HepG2 (cell line): ENCODE measurements around the gene EFS. TPM values are rescaled to one million over a fixed set of nuclear protein-coding genes. Genes with fewer than 3 reads are reported as not detected.

Experiments used
- ARNT ChIP-seq: fragments of 450-650 bp; IDR thresholded peaks from 2 replicates; pipeline ENCODE4 v1.6.1; 2017
- ATF3 ChIP-seq: sonication (generic); formaldehyde crosslinking; IDR thresholded peaks from 2 replicates; pipeline ENCODE4 v1.4.0; 2020; ENCODE audit warnings: missing genetic modification reagents
- BATF2 ChIP-seq: sonication (generic); formaldehyde crosslinking; IDR thresholded peaks from 2 replicates; pipeline ENCODE4 v1.8.0; 2022; ENCODE audit warnings: mild to moderate bottlenecking, missing genetic modification reagents, moderate library complexity
- BORCS8-MEF2B ChIP-seq: sonication (generic); formaldehyde crosslinking; IDR thresholded peaks from 2 replicates; pipeline ENCODE4 v1.8.0; 2022; ENCODE audit warnings: mild to moderate bottlenecking, missing genetic modification reagents
- CEBPB ChIP-seq: IDR thresholded peaks from 2 replicates; pipeline ENCODE4 v1.6.1; 2011; ENCODE audit warnings: low read depth, low read length, improper control_type of control experiment, borderline replicate concordance
- CEBPG ChIP-seq: IDR thresholded peaks from 2 replicates; pipeline ENCODE4 v1.6.1; 2016
- EED ChIP-seq: sonication (generic); formaldehyde crosslinking; IDR thresholded peaks from 2 replicates; pipeline ENCODE4 v1.5.0; 2020; ENCODE audit warnings: mild to moderate bottlenecking, missing genetic modification reagents
- KDM3A ChIP-seq: IDR thresholded peaks from 2 replicates; pipeline ENCODE4 v1.6.1; 2018; ENCODE audit warnings: low read depth, missing compliant biosample characterization
- MXI1 ChIP-seq: IDR thresholded peaks from 3 replicates; pipeline ENCODE4 v1.6.1; 2012; ENCODE audit warnings: low read depth, low read length, inconsistent platforms, borderline replicate concordance
- NFKBIZ ChIP-seq: IDR thresholded peaks from 2 replicates; pipeline ENCODE4 v1.6.1; 2018; ENCODE audit warnings: missing genetic modification reagents, missing compliant biosample characterization
- NFRKB ChIP-seq: fragments of 450-650 bp; IDR thresholded peaks from 2 replicates; pipeline ENCODE4 v1.6.1; 2017
- POLR2AphosphoS5 ChIP-seq: IDR thresholded peaks from 2 replicates; pipeline ENCODE4 v1.6.1; 2012; ENCODE audit warnings: low read depth, low read length
- RFX1 ChIP-seq: fragments of 450-650 bp; IDR thresholded peaks from 2 replicates; pipeline ENCODE4 v1.6.1; 2017
- SAP130 ChIP-seq: IDR thresholded peaks from 2 replicates; pipeline ENCODE4 v1.6.1; 2016; ENCODE audit warnings: low read depth
- SIN3B ChIP-seq: fragments of 150-350 bp; IDR thresholded peaks from 2 replicates; pipeline ENCODE4 v1.6.1; 2014; ENCODE audit warnings: low read length
- SP5 ChIP-seq: IDR thresholded peaks from 2 replicates; pipeline ENCODE4 v1.6.1; 2016; ENCODE audit warnings: low read depth, borderline replicate concordance
- TEAD2 ChIP-seq: sonication (generic); formaldehyde crosslinking; IDR thresholded peaks from 2 replicates; pipeline ENCODE4 v1.9.0; 2021; ENCODE audit warnings: missing genetic modification reagents
- U2AF2 ChIP-seq: fragments of 200-400 bp; formaldehyde crosslinking; IDR thresholded peaks from 2 replicates; pipeline ENCODE4 v1.6.1; 2017; ENCODE audit warnings: low read depth, mild to moderate bottlenecking, low read length
- XBP1 ChIP-seq: sonication (generic); formaldehyde crosslinking; IDR thresholded peaks from 2 replicates; pipeline ENCODE4 v1.5.0; 2020; ENCODE audit warnings: missing genetic modification reagents
- ZMYM4 ChIP-seq: sonication (generic); formaldehyde crosslinking; IDR thresholded peaks from 2 replicates; pipeline ENCODE4 v1.8.1; 2023; ENCODE audit warnings: mild to moderate bottlenecking, missing genetic modification reagents
- ZNF12 ChIP-seq: sonication (generic); formaldehyde crosslinking; IDR thresholded peaks from 2 replicates; pipeline ENCODE4 v1.5.0; 2020; ENCODE audit warnings: missing genetic modification reagents
- ZNF232 ChIP-seq: sonication (generic); formaldehyde crosslinking; IDR thresholded peaks from 2 replicates; pipeline ENCODE4 v1.4.0; 2020; ENCODE audit warnings: missing genetic modification reagents, borderline replicate concordance
- ZNF292 ChIP-seq: sonication (generic); formaldehyde crosslinking; IDR thresholded peaks from 2 replicates; pipeline ENCODE4 v1.8.1; 2022; ENCODE audit warnings: mild to moderate bottlenecking, low read depth, missing genetic modification reagents, borderline replicate concordance
- ZNF329 ChIP-seq: sonication (generic); formaldehyde crosslinking; IDR thresholded peaks from 2 replicates; pipeline ENCODE4 v1.9.0; 2021; ENCODE audit warnings: low read depth, mild to moderate bottlenecking, missing genetic modification reagents
- ZNF331 ChIP-seq: sonication (generic); formaldehyde crosslinking; IDR thresholded peaks from 2 replicates; pipeline ENCODE4 v1.4.0; 2020; ENCODE audit warnings: missing genetic modification reagents
- ZNF441 ChIP-seq: sonication (generic); formaldehyde crosslinking; IDR thresholded peaks from 2 replicates; pipeline ENCODE4 v1.7.0; 2021; ENCODE audit warnings: missing genetic modification reagents, borderline replicate concordance
- ZNF496 ChIP-seq: sonication (generic); formaldehyde crosslinking; IDR thresholded peaks from 2 replicates; pipeline ENCODE4 v1.8.1; 2023; ENCODE audit warnings: mild to moderate bottlenecking, moderate library complexity, missing genetic modification reagents; ENCODE audit not compliant: insufficient replicate concordance
- ZNF629 ChIP-seq: sonication (generic); formaldehyde crosslinking; conservative IDR thresholded peaks from 2 replicates; pipeline ENCODE4 v1.5.0; 2020; ENCODE audit warnings: missing genetic modification reagents
- ZNF749 ChIP-seq: sonication (generic); formaldehyde crosslinking; IDR thresholded peaks from 2 replicates; pipeline ENCODE4 v1.8.0; 2022; ENCODE audit warnings: mild to moderate bottlenecking, missing genetic modification reagents, moderate library complexity, borderline replicate concordance
- ZNF879 ChIP-seq: sonication (generic); formaldehyde crosslinking; IDR thresholded peaks from 2 replicates; pipeline ENCODE4 v1.8.1; 2023; ENCODE audit warnings: missing genetic modification reagents
- ZSCAN20 ChIP-seq: sonication (generic); formaldehyde crosslinking; IDR thresholded peaks from 2 replicates; pipeline ENCODE4 v1.4.0; 2020; ENCODE audit warnings: missing genetic modification reagents, mild to moderate bottlenecking, borderline replicate concordance
- polyA plus RNA-seq, 8 experiments: library from polyadenylated mRNA; depleted of rRNA in 3 of 8; stranded (reverse) in 7 of 8; unstranded in 1 of 8; fragments of >200 nt; fragmentation: Illumina TruSeq in 4 of 8; extraction: Trizol in 4 of 8; gene quantifications; 2 replicates each; pipeline versions ENCODE4 v1.2.1 to v1.2.3, GENCODE V29; 2011 to 2016; ENCODE audit warnings: low read depth in 4 of 8, missing spikeins in 1 of 8, mixed read lengths in 1 of 8; ENCODE audit not compliant: insufficient read depth in 1 of 8
- total RNA-seq, 5 experiments: library from RNA; depleted of rRNA; stranded (reverse); fragments of >200 nt; fragmentation: Illumina TruSeq; extraction: Trizol; gene quantifications; 2 replicates each; pipeline ENCODE4 v1.2.3, GENCODE V29; 2016; ENCODE audit warnings: low read depth in 1 of 5
- TF ChIP-seq, protein P1 (sequence below): sonication (generic); formaldehyde crosslinking; IDR thresholded peaks from 2 replicates; pipeline ENCODE4 v1.5.1; 2020; ENCODE audit warnings: missing genetic modification reagents, mild to moderate bottlenecking, borderline replicate concordance

Gene EFS
- total and polyA plus RNA-seq, 2 of the 13 experiments (the other 11 are each of a cell fraction or from before 2014, with no cell fraction given) = not detected

DNA sequence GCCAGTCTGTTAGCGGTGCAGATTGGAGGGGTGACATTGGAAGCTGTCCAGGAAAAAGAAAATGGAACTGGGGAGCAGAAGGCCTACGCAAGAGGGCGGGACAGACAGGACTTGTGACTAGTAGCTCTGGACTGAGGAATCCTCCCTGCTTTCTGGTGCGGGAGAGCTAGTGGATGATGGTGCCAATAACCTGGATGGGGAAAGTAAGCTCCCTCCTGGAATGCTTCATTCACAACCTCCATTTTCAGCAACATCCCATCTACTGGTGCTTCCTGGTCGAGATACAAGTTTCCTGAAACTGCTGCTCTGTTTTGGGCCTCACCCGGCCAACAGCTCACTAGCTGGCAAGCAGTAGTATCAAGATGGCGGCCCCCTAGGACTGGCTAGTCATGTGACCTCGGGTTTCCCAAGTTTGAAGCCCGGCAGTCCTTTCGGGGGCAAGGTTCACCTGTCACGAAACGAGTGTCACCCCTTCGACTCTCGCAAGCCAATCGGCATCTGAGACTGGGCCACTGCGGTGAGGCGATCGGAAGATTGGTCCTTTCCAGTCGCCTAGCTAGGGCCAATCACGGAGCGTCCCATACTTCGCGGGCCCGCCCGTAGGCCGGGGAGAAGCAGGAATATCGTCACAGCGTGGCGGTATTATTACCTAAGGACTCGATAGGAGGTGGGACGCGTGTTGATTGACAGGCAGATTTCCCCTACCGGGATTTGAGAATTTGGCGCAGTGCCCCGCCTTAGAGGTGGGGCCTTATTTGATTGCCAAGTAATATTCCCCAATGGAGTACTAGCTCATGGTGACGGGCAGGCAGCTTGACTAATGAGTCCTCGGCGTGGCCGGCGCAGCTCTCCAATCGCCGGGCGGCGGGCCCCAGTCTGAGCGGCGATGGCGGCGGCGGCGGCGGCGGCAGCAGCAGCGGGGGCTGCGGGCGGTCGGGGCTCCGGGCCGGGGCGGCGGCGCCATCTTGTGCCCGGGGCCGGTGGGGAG, 44.1 kb downstream of the EFS start, which contains the start of gene PABPN1 (continued):
- TF ChIP-seq MXI1 = peak; percentile 91; the same call in 2 of the 3 replicates
- TF ChIP-seq ZNF331 (CRISPR knock-in tag) = peak; percentile 90
- peak; percentile 92 for TF ChIP-seq ZNF749 (CRISPR knock-in tag)
- TF ChIP-seq BATF2 (CRISPR knock-in tag) = peak; percentile 91; the same call in 1 of the 2 replicates
- peak; percentile 99 for TF ChIP-seq KDM3A
- TF ChIP-seq XBP1 = peak; percentile 81
- peak; percentile 80; the same call in 1 of the 2 replicates for TF ChIP-seq RFX1
- TF ChIP-seq EED = peak; percentile 83; the same call in 1 of the 2 replicates
- TF ChIP-seq ZNF441 (CRISPR knock-in tag) = peak; percentile 94
- TF ChIP-seq BORCS8-MEF2B (CRISPR knock-in tag) = peak; percentile 88
- peak; percentile 85; the same call in 1 of the 2 replicates for TF ChIP-seq NFKBIZ (CRISPR knock-in tag)
- TF ChIP-seq ZNF496 (CRISPR knock-in tag) = no peak
- TF ChIP-seq, protein P1, sequence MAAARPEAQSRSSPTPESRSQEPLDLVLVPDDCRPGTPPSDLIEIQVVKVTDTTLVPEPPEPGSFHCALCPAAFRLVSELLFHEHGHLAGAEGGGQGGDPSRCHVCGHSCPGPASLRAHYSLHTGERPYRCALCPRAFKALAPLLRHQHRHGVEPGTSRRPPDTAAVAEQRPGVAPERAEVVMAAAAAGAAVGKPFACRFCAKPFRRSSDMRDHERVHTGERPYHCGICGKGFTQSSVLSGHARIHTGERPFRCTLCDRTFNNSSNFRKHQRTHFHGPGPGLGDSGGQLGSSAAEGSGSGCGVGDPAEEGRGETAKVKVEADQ = peak; percentile 99
- 0 out of 2 replicates have a peak, but pooled peaks have one; percentile 35 for TF ChIP-seq ATF3 (CRISPR knock-in tag)
- TF ChIP-seq CEBPB = peak; percentile 88
- TF ChIP-seq CEBPG (CRISPR knock-in tag) = peak; percentile 83
- TF ChIP-seq NFRKB = peak; percentile 97
- no peak for TF ChIP-seq TEAD2 (CRISPR knock-in tag)
- peak; percentile 78 for TF ChIP-seq ZNF629 (CRISPR knock-in tag)
- TF ChIP-seq ZNF292 = 0 out of 2 replicates have a peak, but pooled peaks have one; percentile 76
- peak; percentile 49; the same call in 1 of the 2 replicates for TF ChIP-seq ZSCAN20 (CRISPR knock-in tag)
- peak; percentile 90 for TF ChIP-seq POLR2AphosphoS5
- TF ChIP-seq U2AF2 = no peak; the same call in 1 of the 2 replicates
- TF ChIP-seq SP5 (CRISPR knock-in tag) = peak; percentile 95
- peak; percentile 87 for TF ChIP-seq ZNF12 (CRISPR knock-in tag)
- TF ChIP-seq ARNT = no peak
- TF ChIP-seq SAP130 (CRISPR knock-in tag) = peak; percentile 98
- TF ChIP-seq ZNF329 (CRISPR knock-in tag) = peak; percentile 76; the same call in 1 of the 2 replicates
- TF ChIP-seq ZNF232 = peak; percentile 96; the same call in 1 of the 2 replicates
- peak; percentile 100 for TF ChIP-seq ZMYM4 (CRISPR knock-in tag)
- 0 out of 2 replicates have a peak, but pooled peaks have one; percentile 59 for TF ChIP-seq ZNF879 (CRISPR knock-in tag)
- no peak; the same call in none of the 2 replicates for TF ChIP-seq SIN3B
